Inflammatory macrophage treated with lipopolysaccharide for 1 hour (primary cell): Measurements from ENCODE around the gene GNAS.
A peak's percentile ranks its signal among the peaks of the same experiment; 100 is the strongest.

Experiments used
- DNase-seq, 2 donors: peaks; one replicate each; pipeline ENCODE4 v3.0.0-alpha.2; 2020 to 2022

The GNAS gene

GRCh38 chr20:58900397-58900796 is 47.9 kb downstream of the GNAS start:
- DNase-seq = no peak

- no peak for DNase-seq
Observed at GRCh38 chr20:58901488-58902402, 49.2 kb downstream of the GNAS start.

- no peak for DNase-seq
Observed at GRCh38 chr20:58903614-58904013, 51.1 kb downstream of the GNAS start.

- no peak for DNase-seq
Observed at GRCh38 chr20:58905236-58905635, 52.7 kb downstream of the GNAS start.

GRCh38 chr20:58906111-58906510 is 53.6 kb downstream of the GNAS start:
- DNase-seq = no peak

GRCh38 chr20:58906894-58907293 is 54.4 kb downstream of the GNAS start:
- peak; percentile 47 to 54 for DNase-seq

- DNase-seq = peak; percentile 95 to 96
Observed at GRCh38 chr20:58907320-58908137, 55.0 kb downstream of the GNAS start.

GRCh38 chr20:58908221-58908620 is 55.7 kb downstream of the GNAS start:
- no peak for DNase-seq

- no peak for DNase-seq
Observed at GRCh38 chr20:58908941-58909340, 56.4 kb downstream of the GNAS start.

- no peak for DNase-seq
Observed at GRCh38 chr20:58909585-58909984, 57.1 kb downstream of the GNAS start.

GRCh38 chr20:58910473-58910872 is 58.0 kb downstream of the GNAS start:
- DNase-seq = no peak

- DNase-seq = no peak
Observed at GRCh38 chr20:58911309-58911708, 58.8 kb downstream of the GNAS start.

GRCh38 chr20:58911970-58912369 is 59.5 kb downstream of the GNAS start:
- no peak for DNase-seq

- DNase-seq = no peak
Observed at GRCh38 chr20:58913079-58913478, 60.6 kb downstream of the GNAS start.

GRCh38 chr20:58918621-58919020 is 66.1 kb downstream of the GNAS start:
- DNase-seq = peak; percentile 15 to 19

- no peak for DNase-seq
Observed at GRCh38 chr20:58921564-58921963, 69.0 kb downstream of the GNAS start.

GRCh38 chr20:58922036-58922435 is 69.5 kb downstream of the GNAS start:
- DNase-seq = no peak

- DNase-seq = no peak
Observed at GRCh38 chr20:58923117-58923712, 70.7 kb downstream of the GNAS start.

- DNase-seq = no peak
Observed at GRCh38 chr20:58926802-58927489, 74.4 kb downstream of the GNAS start.

- no peak for DNase-seq
Observed at GRCh38 chr20:58927490-58928061, 75.1 kb downstream of the GNAS start.

GRCh38 chr20:58930496-58930895 is 78.0 kb downstream of the GNAS start:
- no peak for DNase-seq

GRCh38 chr20:58932170-58932569 is 79.7 kb downstream of the GNAS start:
- DNase-seq = no peak

- no peak for DNase-seq
Observed at GRCh38 chr20:58938078-58938477, 85.6 kb downstream of the GNAS start.
